CD14-positive monocyte (primary cell): ENCODE measurements around the gene XRCC5. TPM values are rescaled to one million over a fixed set of nuclear protein-coding genes. Genes with fewer than 3 reads are reported as not detected.

Experiments
- DNase-seq, 3 donors: peaks; one replicate each; pipeline ENCODE4 v3.0.0-alpha.2; 2011 to 2022
- H2AFZ ChIP-seq: 2 replicates; pipeline ENCODE4 v1.6.0; 2012; ENCODE audit warnings: mild to moderate bottlenecking, low read depth, low read length, inconsistent platforms; ENCODE audit not compliant: insufficient read depth, poor library complexity, severe bottlenecking
- H3K27ac ChIP-seq, 2 donors: 1 replicate in 1 of 2; 2 replicates in 1 of 2; pipeline ENCODE4 v1.5.1; 2012 to 2013; ENCODE audit warnings: low read length in 2 of 2, control low read depth in 1 of 2, inconsistent platforms in 1 of 2, low read depth in 1 of 2, mild to moderate bottlenecking in 1 of 2
- H3K27me3 ChIP-seq, 2 donors: one replicate each; pipeline versions ENCODE4 v1.6.0 to v1.6.1; 2011 to 2013; ENCODE audit warnings: low read length in 2 of 2; ENCODE audit not compliant: control insufficient read depth in 2 of 2, insufficient read depth in 2 of 2
- H3K36me3 ChIP-seq, 2 donors: replicated peaks in 1 of 2; 1 replicate in 1 of 2; 2 replicates in 1 of 2; pipeline versions ENCODE4 v1.5.1 to v1.6.1; 2012 to 2013; ENCODE audit warnings: low read length in 2 of 2, control low read depth in 1 of 2, inconsistent platforms in 1 of 2, mild to moderate bottlenecking in 1 of 2; ENCODE audit not compliant: insufficient read depth in 2 of 2, control insufficient read depth in 1 of 2
- H3K4me1 ChIP-seq, 2 donors: 1 replicate in 1 of 2; 2 replicates in 1 of 2; pipeline versions ENCODE4 v1.5.1 to v1.6.1; 2012 to 2013; ENCODE audit warnings: low read length in 2 of 2, control low read depth in 1 of 2, inconsistent platforms in 1 of 2, mild to moderate bottlenecking in 1 of 2, moderate library complexity in 1 of 2; ENCODE audit not compliant: insufficient read depth in 2 of 2, control insufficient read depth in 1 of 2
- H3K4me2 ChIP-seq: replicated peaks from 2 replicates; pipeline ENCODE3; 2012; ENCODE audit warnings: low read length, moderate library complexity, mild to moderate bottlenecking; ENCODE audit not compliant: poor library complexity, severe bottlenecking; ENCODE audit errors: extremely low read depth
- H3K4me3 ChIP-seq, 3 experiments: fragments of 200-600 bp in 1 of 3; sonication (generic) in 1 of 3; replicated peaks in 1 of 3; 1 replicate in 2 of 3; 2 replicates in 1 of 3; pipeline ENCODE4 v1.5.1; 2011 to 2013; ENCODE audit warnings: low read length in 3 of 3, mild to moderate bottlenecking in 3 of 3, control low read depth in 2 of 3, low read depth in 2 of 3, inconsistent platforms in 1 of 3, moderate library complexity in 1 of 3
- H3K79me2 ChIP-seq: 2 replicates; pipeline ENCODE4 v1.6.0; 2012; ENCODE audit warnings: mild to moderate bottlenecking, control low read depth, inconsistent platforms, low read length, moderate library complexity; ENCODE audit not compliant: insufficient read depth
- H3K9ac ChIP-seq: 2 replicates; pipeline ENCODE4 v1.6.0; 2017; ENCODE audit warnings: low read length, mild to moderate bottlenecking; ENCODE audit not compliant: insufficient read depth, poor library complexity, severe bottlenecking
- H3K9me3 ChIP-seq, 2 donors: replicated peaks in 1 of 2; 1 replicate in 1 of 2; 2 replicates in 1 of 2; pipeline versions ENCODE4 v1.5.1 to v1.6.1; 2012 to 2013; ENCODE audit warnings: low read length in 2 of 2, control low read depth in 1 of 2; ENCODE audit not compliant: control insufficient read depth in 1 of 2, insufficient read depth in 1 of 2
- H4K20me1 ChIP-seq: 2 replicates; pipeline ENCODE4 v1.6.0; 2012; ENCODE audit warnings: mild to moderate bottlenecking, low read length, control low read depth, moderate library complexity; ENCODE audit not compliant: insufficient read depth
- H3K27ac Mint-ChIP-seq, 7 donors: one replicate each; pipeline ENCODE4 v1.8.0; 2020; ENCODE audit warnings: mild to moderate bottlenecking in 7 of 7, mixed read lengths in 7 of 7, moderate library complexity in 6 of 7, inconsistent platforms in 2 of 7
- H3K27me3 Mint-ChIP-seq, 3 donors: one replicate each; pipeline ENCODE4 v1.8.0; 2021 to 2022; ENCODE audit warnings: low read depth in 3 of 3, mild to moderate bottlenecking in 3 of 3, mixed read lengths in 3 of 3, moderate library complexity in 3 of 3, inconsistent platforms in 1 of 3
- H3K36me3 Mint-ChIP-seq, 2 donors: one replicate each; pipeline ENCODE4 v1.8.0; 2020; ENCODE audit warnings: mixed read lengths in 2 of 2, inconsistent platforms in 1 of 2, mild to moderate bottlenecking in 1 of 2
- H3K4me1 Mint-ChIP-seq: one replicate; pipeline ENCODE4 v1.8.0; 2020; ENCODE audit warnings: mild to moderate bottlenecking, mixed read lengths
- H3K4me3 Mint-ChIP-seq, 2 donors: one replicate each; pipeline ENCODE4 v1.8.0; 2020; ENCODE audit warnings: mild to moderate bottlenecking in 2 of 2, mixed read lengths in 2 of 2, moderate library complexity in 1 of 2
- H3K9me3 Mint-ChIP-seq, 7 donors: one replicate each; pipeline ENCODE4 v1.8.0; 2020 to 2022; ENCODE audit warnings: mixed read lengths in 7 of 7, mild to moderate bottlenecking in 6 of 7, moderate library complexity in 6 of 7, inconsistent platforms in 2 of 7
- WGBS: methylation state at CpG from one replicate; pipeline ENCODE4 v1.1.5; 2013; ENCODE audit warnings: missing lambda C conversion rate; ENCODE audit not compliant: insufficient coverage; 5-methylcytosine and 5-hydroxymethylcytosine counted together
- intact Hi-C, 2 donors: fragments of 100-400 bp; cut with micrococcal nuclease; formaldehyde crosslinking; loops; one replicate each; pipeline versions ENCODE4 v1.15.0 to v1.15.1; 2023
- polyA plus RNA-seq, 3 donors: library from polyadenylated mRNA; depleted of rRNA in 1 of 3; unstranded in 2 of 3; stranded (reverse) in 1 of 3; fragments of 300-500 nt in 2 of 3; fragments of >200 nt in 1 of 3; fragmentation: Illumina TruSeq in 2 of 3; gene quantifications; 1 replicate in 2 of 3; 2 replicates in 1 of 3; pipeline ENCODE4 v1.2.3, GENCODE V29; 2012 to 2021
- TF ChIP-seq, protein P1 (sequence below): fragments of 200-600 bp; IDR thresholded peaks from one replicate; pipeline ENCODE4 v1.8.0; 2022; ENCODE audit warnings: antibody characterized with exemption, mild to moderate bottlenecking

The XRCC5 gene
- polyA plus RNA-seq, 3 donors, result 55.3 to 281 (median 258) TPM

DNA sequence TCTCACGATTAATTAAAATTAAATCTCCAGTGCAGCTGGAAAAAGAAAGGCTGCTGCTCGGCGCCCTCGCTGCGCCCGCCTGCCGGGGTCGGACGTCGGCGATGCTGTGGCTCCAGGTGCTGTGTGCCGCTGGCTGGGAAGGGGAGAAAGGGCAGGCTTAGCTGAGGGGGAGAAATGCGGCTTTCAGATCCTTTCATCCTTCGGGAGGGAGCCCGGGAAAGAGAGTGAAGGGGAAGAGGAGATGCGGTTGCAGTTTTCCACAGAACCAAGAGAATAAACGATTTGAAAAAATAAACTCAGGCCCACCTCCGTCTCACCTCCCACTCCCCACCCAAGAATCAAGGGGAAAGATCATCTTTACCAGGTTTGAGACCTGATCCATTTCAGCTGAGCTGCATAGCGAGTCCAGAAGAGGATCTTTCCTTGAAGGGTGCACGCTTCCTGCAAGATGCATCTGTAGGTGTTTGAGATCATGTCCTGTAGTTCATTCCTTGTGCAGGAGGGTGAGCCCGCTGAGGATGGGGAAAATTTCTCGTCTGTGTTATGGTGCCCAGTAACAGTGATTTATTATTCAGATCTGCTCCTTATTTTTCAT is 26.9 kb upstream of the XRCC5 start:
- Histone ChIP-seq H3K27me3 (no peaks in the 10 kb centered on the region), H3K9ac (peak overlapping the region; percentile 72), H3K36me3 (no peaks in the 10 kb centered on the region), H4K20me1 (no peaks in the 10 kb centered on the region), H2AFZ (peak overlapping the region; percentile 100), H3K4me3 (peak overlapping the region; percentile 59 to 85 (median 83)), H3K4me1 (peaks cover 40 to 59% of the 10 kb centered on the region in 2 donors), H3K79me2 (peaks cover 37% of the 10 kb centered on the region), H3K4me2 (peak overlapping the region; percentile 98), H3K27ac (peak overlapping the region; percentile 50 to 75), H3K9me3 (no peaks in the 10 kb centered on the region)
- TF ChIP-seq, protein P1, sequence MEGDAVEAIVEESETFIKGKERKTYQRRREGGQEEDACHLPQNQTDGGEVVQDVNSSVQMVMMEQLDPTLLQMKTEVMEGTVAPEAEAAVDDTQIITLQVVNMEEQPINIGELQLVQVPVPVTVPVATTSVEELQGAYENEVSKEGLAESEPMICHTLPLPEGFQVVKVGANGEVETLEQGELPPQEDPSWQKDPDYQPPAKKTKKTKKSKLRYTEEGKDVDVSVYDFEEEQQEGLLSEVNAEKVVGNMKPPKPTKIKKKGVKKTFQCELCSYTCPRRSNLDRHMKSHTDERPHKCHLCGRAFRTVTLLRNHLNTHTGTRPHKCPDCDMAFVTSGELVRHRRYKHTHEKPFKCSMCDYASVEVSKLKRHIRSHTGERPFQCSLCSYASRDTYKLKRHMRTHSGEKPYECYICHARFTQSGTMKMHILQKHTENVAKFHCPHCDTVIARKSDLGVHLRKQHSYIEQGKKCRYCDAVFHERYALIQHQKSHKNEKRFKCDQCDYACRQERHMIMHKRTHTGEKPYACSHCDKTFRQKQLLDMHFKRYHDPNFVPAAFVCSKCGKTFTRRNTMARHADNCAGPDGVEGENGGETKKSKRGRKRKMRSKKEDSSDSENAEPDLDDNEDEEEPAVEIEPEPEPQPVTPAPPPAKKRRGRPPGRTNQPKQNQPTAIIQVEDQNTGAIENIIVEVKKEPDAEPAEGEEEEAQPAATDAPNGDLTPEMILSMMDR, result no peak
- Mint-ChIP-seq H3K36me3 (peaks cover 0 to 4% of the 10 kb centered on the region in 2 donors), H3K27me3 (peaks cover 0 to 4% (median 2%) of the 10 kb centered on the region in 3 donors), H3K4me3 (peak overlapping the region; percentile 94 to 96), H3K4me1 (peaks cover 58% of the 10 kb centered on the region), H3K27ac (peak overlapping the region in 6 of 7 donors; percentile 12 to 89 (median 69)), H3K9me3 (no peaks in the 10 kb centered on the region)
- WGBS, result 13% methylated on average over 8 of the region's 22 CpGs
- DNase-seq, result no peak
- intact Hi-C loops, result no loop called here

DNA sequence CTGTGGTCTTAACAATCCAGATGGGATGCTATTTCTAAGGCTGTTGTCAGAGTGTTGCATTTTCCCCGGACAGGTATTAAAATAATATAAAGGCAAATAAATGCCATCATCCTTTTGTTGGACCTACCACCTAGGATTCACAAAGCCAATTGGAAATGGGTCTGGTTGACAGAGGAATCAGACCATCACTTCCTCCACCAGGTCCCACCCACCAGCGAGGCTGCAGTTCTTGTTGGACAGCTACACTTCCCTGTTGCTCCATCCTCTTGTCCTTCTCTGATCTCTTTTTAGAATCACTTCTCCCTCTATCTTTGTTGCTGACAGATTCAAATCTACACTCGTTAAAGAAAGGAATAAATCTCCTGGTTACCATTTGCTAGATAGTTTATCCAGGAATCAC is 26.3 kb upstream of the XRCC5 start:
- intact Hi-C loops, result no loop called here
- 0% methylated on average over 2 of the region's 3 CpGs for WGBS

More for the DNA sequence above, 26.3 kb upstream of the XRCC5 start:
- Histone ChIP-seq H3K27me3 (no peaks in the 10 kb centered on the region), H2AFZ (peak overlapping the region; percentile 100), H3K9me3 (no peaks in the 10 kb centered on the region), H3K9ac (peak overlapping the region; percentile 72), H3K36me3 (no peaks in the 10 kb centered on the region), H3K4me2 (peak overlapping the region; percentile 98), H4K20me1 (no peaks in the 10 kb centered on the region), H3K79me2 (peaks cover 36% of the 10 kb centered on the region), H3K4me1 (peaks cover 40 to 59% of the 10 kb centered on the region in 2 donors), H3K4me3 (peak overlapping the region in 1 of 3 experiments; percentile 83), H3K27ac (no peak overlapping the region)
- TF ChIP-seq, protein P1, result no peak
- Mint-ChIP-seq H3K27me3 (peaks cover 0 to 4% (median 2%) of the 10 kb centered on the region in 3 donors), H3K4me1 (peaks cover 58% of the 10 kb centered on the region), H3K9me3 (no peaks in the 10 kb centered on the region), H3K36me3 (peaks cover 0 to 4% of the 10 kb centered on the region in 2 donors), H3K27ac (peak overlapping the region in 2 of 7 donors; percentile 36 to 76), H3K4me3 (peak overlapping the region in 1 of 2 donors; percentile 96)
- DNase-seq, result peak; percentile 36 to 50 (median 41)
